Caco-2 (cell line): ENCODE results near the gene RAD23B. TPM values are rescaled to one million over a fixed set of nuclear protein-coding genes. Genes with fewer than 3 reads are reported as not detected.

Experiments used
- BruUV-seq: library from RNA; stranded (reverse); fragments of 400-500 nt; replicated peaks from 2 replicates; lab custom pipeline; 2021; lab: Mats Ljungman, UMichigan
- CTCF ChIA-PET: fragments of 300-600 bp; sonication (Branson Sonifier 250); formaldehyde crosslinking; loops from one replicate; lab custom pipeline; 2022; ENCODE audit warnings: antibody characterized with exemption; lab: Charles Lee
- POLR2A ChIA-PET: fragments of 300-600 bp; sonication (Branson Sonifier 250); formaldehyde crosslinking; loops from one replicate; lab custom pipeline; 2022; ENCODE audit warnings: antibody characterized with exemption; lab: Charles Lee
- DNase-seq, 2 experiments: peaks; one replicate each; pipeline versions ENCODE4 v3.0.0 to v3.0.0-alpha.2; 2020 to 2022
- H3K27me3 ChIP-seq: replicated peaks from 2 replicates; pipeline ENCODE4 v1.6.0; 2011; ENCODE audit warnings: low read length; ENCODE audit not compliant: control insufficient read depth, insufficient read depth
- H3K36me3 ChIP-seq: 2 replicates; pipeline ENCODE4 v1.5.1; 2011; ENCODE audit warnings: low read length; ENCODE audit not compliant: control insufficient read depth, insufficient read depth
- H3K4me1 ChIP-seq: fragments of 250-450 bp; sonication (Bioruptor Pico); 2 replicates; pipeline ENCODE4 v1.5.1; 2020; ENCODE audit warnings: mild to moderate bottlenecking
- H3K4me3 ChIP-seq: 2 replicates; pipeline ENCODE4 v1.5.1; 2011; ENCODE audit warnings: low read depth, mild to moderate bottlenecking, control low read depth, low read length
- H3K9me3 ChIP-seq: fragments of 250-450 bp; sonication (Bioruptor Pico); 2 replicates; pipeline ENCODE4 v1.5.1; 2020; ENCODE audit warnings: mild to moderate bottlenecking, moderate library complexity
- H3K27ac Mint-ChIP-seq: one replicate; pipeline ENCODE4 v1.8.0; 2022; ENCODE audit warnings: mixed read lengths; ENCODE audit not compliant: unreplicated experiment
- H3K27me3 Mint-ChIP-seq: one replicate; pipeline ENCODE4 v1.8.0; 2022; ENCODE audit warnings: mixed read lengths; ENCODE audit not compliant: insufficient read depth, unreplicated experiment
- H3K36me3 Mint-ChIP-seq: one replicate; pipeline ENCODE4 v1.8.0; 2022; ENCODE audit warnings: mild to moderate bottlenecking, mixed read lengths; ENCODE audit not compliant: insufficient read depth, unreplicated experiment
- H3K4me1 Mint-ChIP-seq: one replicate; pipeline ENCODE4 v1.8.0; 2022; ENCODE audit warnings: low read depth, mixed read lengths; ENCODE audit not compliant: unreplicated experiment
- H3K4me3 Mint-ChIP-seq: one replicate; pipeline ENCODE4 v1.8.0; 2022; ENCODE audit warnings: mild to moderate bottlenecking, moderate library complexity, mixed read lengths; ENCODE audit not compliant: unreplicated experiment
- H3K9me3 Mint-ChIP-seq: one replicate; pipeline ENCODE4 v1.8.0; 2022; ENCODE audit warnings: mixed read lengths; ENCODE audit not compliant: unreplicated experiment
- intact Hi-C: fragments of 100-400 bp; cut with micrococcal nuclease; formaldehyde crosslinking; loops from one replicate; pipeline ENCODE4 v1.10.0; 2022; ENCODE audit not compliant: unreplicated experiment
- total RNA-seq: library from RNA; stranded (reverse); gene quantifications from 2 replicates; pipeline ENCODE4 v1.2.3, GENCODE V29; 2022
- TF ChIP-seq, protein P1 (sequence below), 2 experiments: fragments of 200-600 bp in 1 of 2; IDR thresholded peaks; 1 replicate in 1 of 2; 2 replicates in 1 of 2; pipeline versions ENCODE4 v1.5.1 to v1.8.0; 2011 to 2022; ENCODE audit warnings: antibody characterized with exemption in 1 of 2, control low read depth in 1 of 2, inconsistent platforms in 1 of 2, low read depth in 1 of 2, low read length in 1 of 2, mild to moderate bottlenecking in 1 of 2, moderate library complexity in 1 of 2; ENCODE audit not compliant: insufficient read depth in 1 of 2, severe bottlenecking in 1 of 2, unreplicated experiment in 1 of 2

RAD23B gene
- total RNA-seq, 1 experiment from 2014 or later: 188 TPM

DNA sequence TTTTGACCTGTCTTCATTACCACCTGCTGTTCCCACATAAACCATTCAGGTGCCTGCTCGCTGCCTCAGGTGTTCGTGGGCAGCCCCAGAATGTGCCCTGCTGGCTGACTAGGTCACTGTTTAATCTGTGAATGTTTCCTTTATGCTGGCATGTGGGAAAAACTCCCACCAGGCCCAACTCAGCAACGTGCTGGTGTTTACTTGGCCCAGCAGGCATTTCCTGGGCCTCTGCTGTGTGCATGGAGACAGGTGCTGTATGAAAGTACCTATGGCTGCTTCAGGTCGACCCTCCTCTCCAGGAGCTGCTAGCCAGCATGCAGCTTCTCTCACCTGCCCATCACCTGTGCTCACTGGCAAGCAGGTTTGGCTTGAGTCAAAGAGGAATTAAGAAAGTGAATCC, 65.8 kb downstream of the RAD23B start:
- H3K36me3 ChIP-seq: no peaks in the 10 kb centered on the region
- Mint-ChIP-seq H3K27ac (no peak overlapping the region), H3K4me3 (no peak overlapping the region), H3K9me3 (peaks cover 10% of the 10 kb centered on the region), H3K4me1 (peaks cover 7% of the 10 kb centered on the region), H3K27me3 (no peaks in the 10 kb centered on the region), H3K36me3 (peaks cover 42% of the 10 kb centered on the region)
- TF ChIP-seq, protein P1, sequence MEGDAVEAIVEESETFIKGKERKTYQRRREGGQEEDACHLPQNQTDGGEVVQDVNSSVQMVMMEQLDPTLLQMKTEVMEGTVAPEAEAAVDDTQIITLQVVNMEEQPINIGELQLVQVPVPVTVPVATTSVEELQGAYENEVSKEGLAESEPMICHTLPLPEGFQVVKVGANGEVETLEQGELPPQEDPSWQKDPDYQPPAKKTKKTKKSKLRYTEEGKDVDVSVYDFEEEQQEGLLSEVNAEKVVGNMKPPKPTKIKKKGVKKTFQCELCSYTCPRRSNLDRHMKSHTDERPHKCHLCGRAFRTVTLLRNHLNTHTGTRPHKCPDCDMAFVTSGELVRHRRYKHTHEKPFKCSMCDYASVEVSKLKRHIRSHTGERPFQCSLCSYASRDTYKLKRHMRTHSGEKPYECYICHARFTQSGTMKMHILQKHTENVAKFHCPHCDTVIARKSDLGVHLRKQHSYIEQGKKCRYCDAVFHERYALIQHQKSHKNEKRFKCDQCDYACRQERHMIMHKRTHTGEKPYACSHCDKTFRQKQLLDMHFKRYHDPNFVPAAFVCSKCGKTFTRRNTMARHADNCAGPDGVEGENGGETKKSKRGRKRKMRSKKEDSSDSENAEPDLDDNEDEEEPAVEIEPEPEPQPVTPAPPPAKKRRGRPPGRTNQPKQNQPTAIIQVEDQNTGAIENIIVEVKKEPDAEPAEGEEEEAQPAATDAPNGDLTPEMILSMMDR (IDR thresholded peaks at IDR 0.05; ENCODE audit: insufficient read depth in 1 of 2, low read depth in 1 of 2, low read length in 1 of 2, severe bottlenecking in 1 of 2, unreplicated experiment in 1 of 2): no peak
- BruUV-seq: no TSS peak
- no peak overlapping the region for H3K4me3 ChIP-seq
- ChIA-PET POLR2A (no interaction called here), CTCF (no interaction called here)
- H3K9me3 ChIP-seq: no peaks in the 10 kb centered on the region
- H3K27me3 ChIP-seq: no peaks in the 10 kb centered on the region
- H3K4me1 ChIP-seq: 0 out of 2 replicates have a peak, but pooled peaks cover 3% of the 10 kb centered on the region
- peak in 1 of 2 experiments; percentile 33 for DNase-seq
- intact Hi-C loops: no loop called here

DNA sequence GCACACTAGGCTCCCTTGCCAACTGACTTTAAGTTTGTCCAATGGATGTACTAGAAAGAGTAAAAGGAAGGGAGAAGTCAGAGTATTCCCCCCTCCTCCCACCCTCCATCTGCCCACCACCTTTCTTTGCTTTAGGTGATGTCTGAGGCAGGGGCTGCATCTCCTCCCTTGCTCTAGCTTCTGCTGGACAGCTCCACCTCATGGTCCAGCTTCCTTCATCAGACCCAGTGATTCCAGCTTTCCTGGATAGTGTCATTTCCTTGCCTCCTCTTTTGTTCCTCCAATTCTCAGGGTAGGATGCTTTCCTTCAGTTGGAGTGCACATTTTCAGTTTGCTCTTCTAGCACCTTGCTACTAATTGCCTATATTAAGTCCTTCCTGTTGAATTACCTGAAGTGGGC, 67.4 kb downstream of the RAD23B start:
- BruUV-seq: no TSS peak
- Histone ChIP-seq H3K4me1 (0 out of 2 replicates have a peak, but pooled peaks cover 3% of the 10 kb centered on the region), H3K4me3 (no peak overlapping the region), H3K36me3 (no peaks in the 10 kb centered on the region), H3K9me3 (no peaks in the 10 kb centered on the region), H3K27me3 (no peaks in the 10 kb centered on the region)
- ChIA-PET POLR2A (no interaction called here), CTCF (no interaction called here)
- Mint-ChIP-seq H3K27ac (no peak overlapping the region), H3K4me1 (no peaks in the 10 kb centered on the region), H3K27me3 (no peaks in the 10 kb centered on the region), H3K9me3 (peaks cover 10% of the 10 kb centered on the region), H3K36me3 (peaks cover 26% of the 10 kb centered on the region), H3K4me3 (no peak overlapping the region)
- TF ChIP-seq, protein P1 (IDR thresholded peaks at IDR 0.05; ENCODE audit: insufficient read depth in 1 of 2, low read depth in 1 of 2, low read length in 1 of 2, severe bottlenecking in 1 of 2, unreplicated experiment in 1 of 2): no peak
- intact Hi-C loops: no loop called here
- peak in 1 of 2 experiments; percentile 19 for DNase-seq

DNA sequence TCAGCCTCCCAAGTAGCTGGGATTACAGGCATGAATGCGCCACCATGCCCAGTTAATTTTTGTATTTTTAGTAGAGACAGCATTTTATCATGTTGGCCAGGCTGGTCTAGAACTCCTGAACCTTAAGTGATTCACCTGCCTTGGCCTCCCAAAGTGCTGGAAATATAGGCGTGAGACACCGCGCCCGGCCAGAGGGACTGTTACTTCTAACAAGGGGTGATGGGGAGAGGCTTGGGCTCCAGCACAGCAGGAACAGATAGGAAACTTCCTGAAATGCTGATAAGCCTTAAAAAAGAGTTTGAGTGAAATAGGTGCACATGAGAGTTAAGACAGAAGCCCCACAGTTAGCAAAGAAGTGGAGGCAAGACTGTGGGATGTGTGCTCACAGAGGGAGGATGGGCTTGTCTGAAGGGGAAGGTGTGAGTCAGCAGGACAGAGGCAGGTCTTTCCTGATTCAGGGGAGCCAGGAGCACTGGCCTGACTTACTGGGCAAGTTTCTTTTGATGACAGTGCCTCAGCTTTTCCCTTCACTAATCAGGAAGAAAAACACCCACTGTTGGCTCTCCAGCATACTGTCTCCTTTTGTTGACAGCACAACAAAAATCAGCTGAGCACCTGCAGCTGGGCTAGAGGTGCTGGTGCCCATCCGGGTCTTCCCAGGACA, 68.4 kb downstream of the RAD23B start:
- CTCF ChIA-PET: interaction anchor here (0.6 to 0.7 kb wide), 2 partner anchors 10 to 69 kb away, joined by 3 to 4 read pairs; no protein-coding TSS in a partner anchor
- TF ChIP-seq, protein P1 (IDR thresholded peaks at IDR 0.05; ENCODE audit: insufficient read depth in 1 of 2, low read depth in 1 of 2, low read length in 1 of 2, severe bottlenecking in 1 of 2, unreplicated experiment in 1 of 2): no peak
- Histone ChIP-seq H3K27me3 (no peaks in the 10 kb centered on the region), H3K4me3 (no peak overlapping the region), H3K4me1 (0 out of 2 replicates have a peak, but pooled peaks cover 3% of the 10 kb centered on the region), H3K9me3 (no peaks in the 10 kb centered on the region), H3K36me3 (no peaks in the 10 kb centered on the region)
- POLR2A ChIA-PET: no interaction called here
- intact Hi-C loops: no loop called here
- Mint-ChIP-seq H3K27ac (no peak overlapping the region), H3K27me3 (no peaks in the 10 kb centered on the region), H3K4me1 (no peaks in the 10 kb centered on the region), H3K9me3 (peaks cover 10% of the 10 kb centered on the region), H3K4me3 (no peak overlapping the region), H3K36me3 (peaks cover 17% of the 10 kb centered on the region)
- no TSS peak for BruUV-seq
- DNase-seq: peak in 1 of 2 experiments; percentile 53
